ENCODE measurements around the gene TNNT3.

Gene TNNT3

GRCh38 chr11:1896468-1896867 is 23.0 kb upstream of the TNNT3 start:
- TF ChIP-seq EP300 (IDR thresholded peaks at IDR 0.05; ENCODE audit: borderline replicate concordance): no peak
- TF ChIP-seq EGR1 (IDR thresholded peaks at IDR 0.05): no peak
- TF ChIP-seq TEAD4 (IDR thresholded peaks at IDR 0.05): no peak
- TF ChIP-seq RAD21 (IDR thresholded peaks at IDR 0.05; ENCODE audit: low read depth): no peak
- no peak for TF ChIP-seq MAX (IDR thresholded peaks at IDR 0.05)
- TF ChIP-seq YY1 (IDR thresholded peaks at IDR 0.05; ENCODE audit: low read depth): no peak
- no peak for TF ChIP-seq FOXM1 (IDR thresholded peaks at IDR 0.05; ENCODE audit: borderline replicate concordance, low read depth)
- TF ChIP-seq REST (IDR thresholded peaks at IDR 0.05; ENCODE audit: low read depth): no peak
- TF ChIP-seq CEBPB (IDR thresholded peaks at IDR 0.05): no peak
- no peak for TF ChIP-seq TAF1 (IDR thresholded peaks at IDR 0.05; ENCODE audit: low read depth)
- no peak for TF ChIP-seq CREB1 (IDR thresholded peaks at IDR 0.05; ENCODE audit: low read depth)

GRCh38 chr11:1896923-1897322 is 22.6 kb upstream of the TNNT3 start:
- TF ChIP-seq, protein P1, sequence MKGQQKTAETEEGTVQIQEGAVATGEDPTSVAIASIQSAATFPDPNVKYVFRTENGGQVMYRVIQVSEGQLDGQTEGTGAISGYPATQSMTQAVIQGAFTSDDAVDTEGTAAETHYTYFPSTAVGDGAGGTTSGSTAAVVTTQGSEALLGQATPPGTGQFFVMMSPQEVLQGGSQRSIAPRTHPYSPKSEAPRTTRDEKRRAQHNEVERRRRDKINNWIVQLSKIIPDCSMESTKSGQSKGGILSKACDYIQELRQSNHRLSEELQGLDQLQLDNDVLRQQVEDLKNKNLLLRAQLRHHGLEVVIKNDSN (IDR thresholded peaks at IDR 0.05): no peak
- TF ChIP-seq TEAD4 (IDR thresholded peaks at IDR 0.05) (no peak), TAF1 (IDR thresholded peaks at IDR 0.05; ENCODE audit: low read depth) (no peak), FOXM1 (IDR thresholded peaks at IDR 0.05; ENCODE audit: borderline replicate concordance, low read depth) (no peak), CREB1 (IDR thresholded peaks at IDR 0.05; ENCODE audit: low read depth) (no peak), TCF12 (IDR thresholded peaks at IDR 0.05; ENCODE audit: low read depth) (no peak), EGR1 (IDR thresholded peaks at IDR 0.05) (no peak), MAX (IDR thresholded peaks at IDR 0.05) (no peak), ZBTB7A (IDR thresholded peaks at IDR 0.05; ENCODE audit: low read depth) (no peak), RAD21 (IDR thresholded peaks at IDR 0.05; ENCODE audit: low read depth) (no peak), EP300 (IDR thresholded peaks at IDR 0.05; ENCODE audit: borderline replicate concordance) (no peak), NFIC (IDR thresholded peaks at IDR 0.05) (no peak), REST (IDR thresholded peaks at IDR 0.05; ENCODE audit: low read depth) (no peak)

DNA sequence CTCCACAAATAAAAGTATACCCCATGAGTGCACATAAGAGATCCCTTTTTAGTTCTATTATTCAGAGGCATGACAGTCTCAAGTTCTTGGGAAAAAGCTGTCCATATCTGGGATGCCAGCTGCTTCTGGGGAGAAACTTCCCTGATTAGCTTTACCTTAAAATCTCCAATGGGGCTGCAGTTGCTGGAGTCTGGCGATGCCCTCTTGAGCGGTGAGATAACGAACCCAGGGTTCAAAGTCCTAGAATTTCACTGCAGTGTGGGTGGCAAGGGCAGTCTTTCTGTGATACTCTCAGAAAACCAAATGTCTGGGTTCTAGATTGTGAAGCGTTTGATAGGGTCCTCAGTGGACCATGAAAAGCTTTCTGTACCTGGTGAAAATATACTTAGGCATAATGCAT is 20.4 kb upstream of the TNNT3 start:
- TF ChIP-seq MAX (IDR thresholded peaks at IDR 0.05): no peak

DNA sequence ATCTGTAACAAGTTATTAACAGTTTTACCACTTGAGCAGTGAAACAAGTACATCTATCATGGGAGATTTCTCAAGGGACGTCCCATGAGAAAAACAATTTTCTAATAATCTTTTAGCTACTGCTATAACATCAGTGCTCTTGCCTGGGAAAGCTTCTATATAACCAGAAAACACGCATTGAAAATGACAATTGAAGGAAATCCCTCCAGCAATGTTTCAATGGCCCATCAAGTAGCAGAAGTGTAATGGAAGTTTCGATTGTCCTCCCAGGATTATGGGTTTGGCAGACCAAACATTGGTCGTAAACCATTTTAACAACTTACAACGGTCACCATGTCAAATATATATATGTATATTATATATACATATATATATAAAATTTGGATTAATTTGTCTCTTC is 19.8 kb upstream of the TNNT3 start:
- TF ChIP-seq ZBTB7A (IDR thresholded peaks at IDR 0.05; ENCODE audit: low read depth) (no peak), TCF12 (IDR thresholded peaks at IDR 0.05; ENCODE audit: low read depth) (no peak), EP300 (IDR thresholded peaks at IDR 0.05; ENCODE audit: borderline replicate concordance) (no peak), MAX (IDR thresholded peaks at IDR 0.05) (no peak), TEAD4 (IDR thresholded peaks at IDR 0.05) (no peak), RAD21 (IDR thresholded peaks at IDR 0.05; ENCODE audit: low read depth) (no peak), REST (IDR thresholded peaks at IDR 0.05; ENCODE audit: low read depth) (no peak), EGR1 (IDR thresholded peaks at IDR 0.05) (no peak), CREB1 (IDR thresholded peaks at IDR 0.05; ENCODE audit: low read depth) (no peak), NFIC (IDR thresholded peaks at IDR 0.05) (no peak), CEBPB (IDR thresholded peaks at IDR 0.05) (no peak), YY1 (IDR thresholded peaks at IDR 0.05; ENCODE audit: low read depth) (no peak), FOXM1 (IDR thresholded peaks at IDR 0.05; ENCODE audit: borderline replicate concordance, low read depth) (no peak), TAF1 (IDR thresholded peaks at IDR 0.05; ENCODE audit: low read depth) (no peak)
- TF ChIP-seq, protein P1 (IDR thresholded peaks at IDR 0.05): no peak
